IPS-20b (cell line): Measurements from ENCODE around the gene ZNF611.
A peak's percentile ranks its signal among the peaks of the same experiment; 100 is the strongest.
"Not testable (repeated sequence)": the region's sequence is repeated elsewhere in the genome, so short reads cannot be mapped to it uniquely, and the experiment has no call there.

Experiments used
- H3K27ac ChIP-seq: one replicate; pipeline ENCODE4 v1.5.1; 2013; ENCODE audit warnings: low read length
- H3K27me3 ChIP-seq: 2 replicates; pipeline ENCODE4 v1.6.1; 2013; ENCODE audit warnings: mild to moderate bottlenecking, low read length, inconsistent platforms; ENCODE audit not compliant: insufficient read depth
- H3K36me3 ChIP-seq: 2 replicates; pipeline ENCODE4 v1.6.1; 2013; ENCODE audit warnings: low read depth, mild to moderate bottlenecking, inconsistent platforms, low read length, moderate library complexity; ENCODE audit not compliant: insufficient read depth
- H3K4me1 ChIP-seq: 2 replicates; pipeline ENCODE4 v1.6.1; 2013; ENCODE audit warnings: mild to moderate bottlenecking, control low read depth, inconsistent platforms, low read length, moderate library complexity; ENCODE audit not compliant: insufficient read depth
- H3K4me3 ChIP-seq: 2 replicates; pipeline ENCODE4 v1.5.1; 2013; ENCODE audit warnings: mild to moderate bottlenecking, low read length, inconsistent platforms
- H3K9ac ChIP-seq: 2 replicates; pipeline ENCODE4 v1.6.1; 2013; ENCODE audit warnings: low read depth, mild to moderate bottlenecking, inconsistent platforms, low read length, moderate library complexity
- H3K9me3 ChIP-seq: 2 replicates; pipeline ENCODE4 v1.6.1; 2013; ENCODE audit warnings: mild to moderate bottlenecking, low read depth, low read length, inconsistent platforms; ENCODE audit not compliant: insufficient read depth

ZNF611 gene

DNA sequence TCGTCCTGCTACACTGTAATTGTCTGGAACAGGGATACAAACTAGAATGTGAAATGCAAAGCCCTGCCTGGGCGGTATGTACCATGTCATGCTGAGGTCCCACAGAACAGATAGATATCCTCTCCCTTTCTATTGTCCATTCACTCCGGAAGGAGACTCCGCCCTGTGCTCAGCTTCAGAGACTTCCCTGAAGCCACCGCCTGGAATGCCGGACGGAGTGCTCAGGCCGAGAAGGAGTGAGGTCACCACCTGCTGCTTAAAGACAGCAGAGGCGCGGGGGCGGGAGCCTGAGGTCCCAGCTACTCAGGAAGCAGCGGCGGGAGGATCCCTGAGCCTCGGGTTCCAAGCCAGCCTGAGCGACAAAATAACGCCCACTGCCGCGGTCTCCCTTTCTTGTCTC lies 890 bp upstream of the ZNF611 start:
- no peaks in the 10 kb centered on the region for H3K36me3 ChIP-seq
- peak overlapping the region; percentile 76; the same call in 1 of the 2 replicates for H3K9ac ChIP-seq
- peaks cover 6% of the 10 kb centered on the region; the same call in 1 of the 2 replicates for H3K4me1 ChIP-seq
- H3K9me3 ChIP-seq = no peaks in the 10 kb centered on the region
- peak overlapping the region; percentile 79 for H3K27ac ChIP-seq
- no peaks in the 10 kb centered on the region; the same call in 1 of the 2 replicates for H3K27me3 ChIP-seq
- peak overlapping the region; percentile 98; the same call in 1 of the 2 replicates for H3K4me3 ChIP-seq

DNA sequence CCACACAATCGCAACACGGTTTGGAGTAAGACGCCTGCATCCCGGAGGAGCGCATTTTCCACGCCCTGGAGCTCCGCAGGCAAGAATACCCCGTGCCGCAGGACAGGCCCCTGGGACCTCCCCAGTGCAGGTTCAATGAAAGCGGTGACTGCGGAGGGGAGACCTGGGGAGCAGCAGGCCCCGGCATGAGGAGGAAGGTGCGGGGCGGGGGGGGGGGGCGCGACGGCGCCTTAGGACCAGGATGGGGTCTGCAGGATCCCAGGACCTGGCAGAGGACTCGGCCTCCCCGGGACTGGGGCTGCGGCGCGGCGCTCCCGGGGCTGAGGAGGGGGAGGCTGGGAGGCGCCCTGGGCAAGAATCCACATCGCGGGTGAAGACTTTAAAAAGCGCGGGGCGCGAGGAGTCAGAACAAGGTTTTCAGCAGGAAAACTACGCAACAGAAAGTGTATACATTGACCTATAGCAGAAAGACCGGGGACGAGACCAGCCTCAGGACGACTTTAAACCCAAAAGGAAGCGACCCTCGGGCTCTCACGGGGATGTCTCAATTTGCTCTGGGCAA lies 432 bp downstream of the ZNF611 start:
- Histone ChIP-seq H3K27ac (no peak overlapping the region), H3K9ac (peak overlapping the region; percentile 91), H3K27me3 (no peaks in the 10 kb centered on the region; the same call in 1 of the 2 replicates), H3K4me3 (peak overlapping the region; percentile 98), H3K4me1 (peaks cover 6% of the 10 kb centered on the region; the same call in 1 of the 2 replicates), H3K9me3 (no peaks in the 10 kb centered on the region), H3K36me3 (no peaks in the 10 kb centered on the region)

DNA sequence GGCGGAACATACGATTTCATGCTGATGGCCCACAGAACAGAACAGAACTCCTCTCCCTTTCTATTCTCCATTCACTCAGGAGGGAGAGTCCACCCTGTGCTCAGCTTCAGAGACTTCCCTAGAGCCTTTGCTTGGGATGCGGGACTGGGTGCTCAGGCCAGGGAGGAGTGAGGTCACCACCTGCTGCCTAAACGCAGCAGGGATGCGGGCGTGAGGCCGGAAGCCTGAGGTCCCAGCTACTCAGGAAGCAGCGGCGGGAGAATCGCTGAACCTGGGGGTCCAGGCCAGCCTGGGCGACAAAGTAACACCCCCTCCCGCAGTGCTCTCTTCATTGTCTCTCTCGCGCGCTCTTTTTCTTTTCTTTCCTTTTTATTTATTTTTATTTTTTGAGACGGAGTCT lies 8.8 kb downstream of the ZNF611 start:
- not testable (repeated sequence) for H3K4me1 ChIP-seq, H3K27me3 ChIP-seq, H3K9me3 ChIP-seq, H3K4me3 ChIP-seq, H3K9ac ChIP-seq, H3K27ac ChIP-seq
- H3K36me3 ChIP-seq = peaks cover 13% of the 10 kb centered on the region; the same call in 1 of the 2 replicates

DNA sequence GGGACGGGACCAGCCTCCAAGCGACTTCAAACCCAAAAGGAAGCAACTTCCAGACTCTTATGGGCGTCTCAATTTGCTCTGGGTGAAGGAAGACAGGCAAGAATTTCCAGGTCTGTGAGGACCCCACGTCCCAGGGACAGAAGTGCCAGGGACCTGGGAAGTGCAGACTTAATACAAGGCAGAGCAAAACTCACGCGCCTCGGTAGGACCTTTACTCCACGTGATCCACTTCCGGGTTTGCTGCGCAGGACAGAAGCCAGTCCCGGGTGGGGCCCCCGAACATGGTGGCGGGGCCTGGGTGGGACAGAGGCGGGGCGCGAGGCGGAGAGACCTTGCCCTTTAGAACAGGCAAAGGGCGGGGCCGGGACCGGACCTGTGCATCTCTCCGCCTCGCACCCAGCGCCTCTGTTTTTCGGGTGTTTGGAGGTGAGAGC lies 9.3 kb downstream of the ZNF611 start:
- Histone ChIP-seq H3K36me3 (peaks cover 13% of the 10 kb centered on the region; the same call in 1 of the 2 replicates), H3K9me3 (peaks cover 14% of the 10 kb centered on the region; the same call in 1 of the 2 replicates), H3K4me1 (no peaks in the 10 kb centered on the region), H3K9ac (no peak overlapping the region), H3K27me3 (no peaks in the 10 kb centered on the region), H3K27ac (no peak overlapping the region), H3K4me3 (no peak overlapping the region)

DNA sequence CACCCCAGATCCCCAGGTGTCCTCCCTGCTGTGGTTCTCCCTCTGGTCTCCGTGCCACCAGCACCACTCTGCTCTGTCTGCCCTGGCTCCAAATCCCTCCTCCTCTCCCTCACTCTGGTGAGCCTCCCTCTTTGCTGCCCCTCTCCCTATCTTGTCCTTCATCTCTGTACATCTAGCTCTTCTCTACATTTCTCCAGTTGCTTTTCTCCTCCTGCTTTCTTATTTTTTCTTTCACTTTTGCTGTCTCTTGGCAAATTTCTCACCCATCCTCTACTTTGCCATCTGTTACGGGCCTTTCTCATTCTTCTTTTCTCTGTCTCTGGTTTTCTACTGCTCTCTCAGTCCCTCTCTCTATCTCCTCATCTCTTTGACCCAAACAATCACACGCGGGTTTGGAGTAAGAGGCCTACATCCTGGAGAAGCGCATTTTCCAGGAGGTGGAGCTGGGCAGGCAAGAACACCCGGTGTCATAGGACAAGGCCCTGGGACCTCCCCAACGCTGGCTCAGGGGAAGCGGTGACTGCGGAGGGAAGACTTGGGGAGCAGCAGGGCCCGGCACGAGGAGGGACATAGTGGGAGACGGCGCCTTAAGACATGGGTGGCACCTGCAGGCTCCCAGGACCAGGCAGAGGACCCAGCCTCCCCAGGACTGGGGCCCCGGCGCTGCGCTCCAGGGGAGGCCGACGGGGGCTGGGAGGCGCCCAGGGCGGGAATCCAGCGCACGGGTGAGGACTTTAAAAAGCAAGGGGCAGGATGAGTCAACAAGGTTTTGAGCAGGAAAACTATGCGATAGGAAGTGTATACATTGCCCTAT lies 9.9 kb downstream of the ZNF611 start:
- H3K36me3 ChIP-seq = peaks cover 14% of the 10 kb centered on the region; the same call in 1 of the 2 replicates
- H3K27ac ChIP-seq = no peak overlapping the region

DNA sequence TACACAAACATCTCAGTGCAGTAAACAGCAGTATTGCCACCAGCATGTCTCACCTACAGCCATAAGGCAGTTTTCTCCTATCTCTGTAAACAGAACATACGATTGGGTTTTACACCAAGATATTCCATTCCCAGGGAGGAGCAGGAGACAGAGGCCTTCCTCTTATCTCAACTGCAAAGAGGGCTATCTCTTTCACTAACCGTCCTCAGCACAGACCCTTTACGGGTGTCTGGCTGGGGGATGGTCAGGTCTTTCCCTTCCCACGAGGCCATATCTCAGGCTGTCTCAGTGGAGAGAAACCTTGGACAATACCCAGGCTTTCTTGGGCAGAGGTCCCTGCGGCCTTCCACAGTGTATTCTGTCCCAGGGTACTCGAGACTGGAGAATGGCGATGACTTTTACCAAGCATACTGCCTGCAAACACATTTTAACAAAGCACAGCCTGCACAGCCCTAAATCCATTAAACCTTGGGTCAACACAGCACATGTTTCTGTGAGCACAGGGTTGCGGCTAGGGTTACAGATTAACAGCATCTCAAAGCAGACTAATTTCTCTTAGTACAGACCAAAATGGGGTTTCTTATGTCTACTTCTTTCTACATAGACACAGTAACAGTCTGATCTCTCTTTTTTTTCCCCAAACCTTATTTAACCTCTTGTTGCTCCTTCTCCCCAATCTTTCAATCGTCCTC lies 10.8 kb downstream of the ZNF611 start:
- not testable (repeated sequence) for H3K27ac ChIP-seq, H3K27me3 ChIP-seq, H3K9ac ChIP-seq, H3K4me3 ChIP-seq, H3K4me1 ChIP-seq
- peaks cover 23% of the 10 kb centered on the region; the same call in 1 of the 2 replicates for H3K36me3 ChIP-seq
- H3K9me3 ChIP-seq = peaks cover 15% of the 10 kb centered on the region; the same call in 1 of the 2 replicates

More for the DNA sequence above, 9.9 kb downstream of the ZNF611 start:
- no peaks in the 10 kb centered on the region for H3K27me3 ChIP-seq
- peaks cover 15% of the 10 kb centered on the region; the same call in 1 of the 2 replicates for H3K9me3 ChIP-seq
- no peaks in the 10 kb centered on the region for H3K4me1 ChIP-seq
- H3K4me3 ChIP-seq = no peak overlapping the region
- H3K9ac ChIP-seq = no peak overlapping the region

DNA sequence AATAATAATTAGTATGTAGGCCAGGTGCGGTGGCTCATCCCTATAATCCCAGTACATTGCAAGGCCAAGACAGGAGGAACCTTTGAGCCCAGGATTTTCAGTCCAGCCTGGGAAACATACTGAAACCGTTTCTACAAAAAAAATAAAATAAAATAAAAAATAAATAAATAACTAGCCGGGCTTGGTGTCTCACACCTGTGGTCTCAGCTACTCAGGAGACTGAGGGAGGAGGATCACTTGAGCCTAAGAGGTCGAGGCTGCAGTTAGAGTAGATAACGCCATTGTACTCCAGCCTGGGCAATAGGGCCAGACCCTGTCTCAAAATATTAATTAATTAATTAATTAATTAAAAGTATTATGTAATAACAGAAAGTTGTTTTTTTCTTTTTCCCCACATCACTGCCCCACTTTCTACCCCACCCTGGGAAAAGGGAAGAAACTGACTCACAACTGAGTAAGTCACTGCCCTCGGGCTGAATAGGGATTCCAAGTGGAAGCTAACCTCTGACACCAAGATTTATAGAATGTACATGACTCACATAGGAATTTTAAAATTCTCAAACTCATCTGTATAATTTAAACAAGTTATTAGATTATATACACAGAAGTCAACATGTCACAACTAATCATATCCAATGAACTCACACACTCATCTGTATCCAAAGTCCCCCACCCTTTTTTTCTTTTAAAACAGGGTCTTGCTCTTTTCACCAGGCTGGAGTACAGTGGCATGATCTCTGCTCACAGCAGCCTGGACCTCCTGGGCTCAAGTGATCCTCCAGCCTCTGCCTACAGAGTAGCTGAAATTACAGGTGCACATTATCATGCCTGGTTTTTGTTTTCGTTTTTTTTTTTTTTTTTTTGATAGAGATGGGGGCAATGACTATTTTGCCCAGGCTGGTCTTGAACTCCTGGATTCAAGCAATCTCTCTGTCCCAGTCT lies 12.5 kb downstream of the ZNF611 start:
- H3K9ac ChIP-seq = no peak overlapping the region
- peaks cover 5% of the 10 kb centered on the region; the same call in 1 of the 2 replicates for H3K4me1 ChIP-seq
- peaks cover 12% of the 10 kb centered on the region; the same call in 1 of the 2 replicates for H3K27me3 ChIP-seq
- H3K36me3 ChIP-seq = peaks cover 11% of the 10 kb centered on the region; the same call in 1 of the 2 replicates
- H3K27ac ChIP-seq = no peak overlapping the region
- H3K9me3 ChIP-seq = peaks cover 15% of the 10 kb centered on the region; the same call in 1 of the 2 replicates
- H3K4me3 ChIP-seq = no peak overlapping the region

DNA sequence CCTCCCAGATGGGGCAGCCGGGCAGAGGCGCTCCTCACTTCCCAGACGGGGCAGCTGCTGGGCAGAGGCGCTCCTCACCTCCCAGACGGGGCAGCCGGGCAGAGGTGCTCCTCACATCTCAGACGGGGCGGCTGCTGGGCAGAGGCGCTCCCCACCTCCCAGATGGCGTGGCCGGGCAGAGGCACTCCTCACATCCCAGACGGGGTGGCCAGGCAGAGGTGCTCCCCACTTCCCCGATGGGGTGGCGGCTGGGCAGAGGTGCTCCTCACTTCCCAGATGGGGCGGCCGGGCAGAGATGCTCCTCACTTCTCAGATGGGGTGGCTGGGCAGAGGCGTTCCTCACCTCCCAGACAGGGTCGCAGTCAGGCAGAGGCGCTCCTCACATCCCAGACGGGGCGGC lies 14.3 kb downstream of the ZNF611 start:
- H3K27me3 ChIP-seq = peaks cover 21% of the 10 kb centered on the region; the same call in 1 of the 2 replicates
- not testable (repeated sequence) for H3K27ac ChIP-seq, H3K36me3 ChIP-seq, H3K4me3 ChIP-seq, H3K9ac ChIP-seq
- H3K9me3 ChIP-seq = peaks cover 15% of the 10 kb centered on the region; the same call in 1 of the 2 replicates
- H3K4me1 ChIP-seq = peaks cover 19% of the 10 kb centered on the region

DNA sequence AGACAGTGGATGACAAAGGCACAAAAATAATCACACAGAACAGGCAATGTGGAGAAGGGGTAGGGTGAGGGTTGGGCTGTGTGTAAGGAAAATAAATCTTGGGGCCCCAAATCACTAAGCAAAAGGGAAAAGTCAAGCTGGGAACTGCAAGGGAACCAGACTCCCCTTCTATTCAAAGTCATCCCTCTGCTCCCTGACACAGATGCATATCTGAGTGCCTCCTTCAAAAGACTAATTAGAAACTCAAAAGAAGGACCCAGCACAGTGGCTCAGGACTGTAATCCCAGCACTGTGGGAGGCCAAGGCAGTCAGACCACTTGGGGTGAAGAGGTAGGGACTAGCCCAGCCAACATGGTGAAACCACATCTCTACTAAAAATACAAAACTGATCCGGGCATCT lies 18.3 kb downstream of the ZNF611 start:
- H3K9me3 ChIP-seq = peaks cover 11% of the 10 kb centered on the region; the same call in 1 of the 2 replicates
- H3K4me3 ChIP-seq = peak overlapping the region; percentile 46; the same call in 1 of the 2 replicates
- H3K36me3 ChIP-seq = peaks cover 41% of the 10 kb centered on the region
- H3K27me3 ChIP-seq = peaks cover 29% of the 10 kb centered on the region; the same call in 1 of the 2 replicates
- H3K9ac ChIP-seq = no peak overlapping the region
- no peak overlapping the region for H3K27ac ChIP-seq
- peaks cover 22% of the 10 kb centered on the region for H3K4me1 ChIP-seq

DNA sequence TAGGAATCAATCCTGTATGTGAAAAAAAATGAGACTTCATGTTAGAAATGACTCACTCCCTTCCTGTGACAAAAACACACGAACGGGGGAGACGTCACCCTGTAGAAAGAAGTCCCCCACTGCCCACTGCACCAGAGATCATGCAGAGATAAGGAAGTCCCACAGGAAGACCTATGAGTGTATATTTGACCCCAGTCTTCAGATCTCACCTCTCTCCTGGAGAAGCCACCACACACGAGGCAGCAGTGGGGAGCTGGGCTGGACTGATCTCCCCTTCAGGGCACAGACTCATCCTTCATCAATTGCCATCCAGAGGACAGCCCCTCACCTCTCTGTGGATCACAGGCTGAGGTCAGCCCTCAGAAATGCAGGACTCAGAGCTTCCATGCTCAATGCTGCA lies 18.9 kb downstream of the ZNF611 start:
- H3K9me3 ChIP-seq, H3K27ac ChIP-seq: not testable (repeated sequence)
- Histone ChIP-seq H3K27me3 (peaks cover 29% of the 10 kb centered on the region; the same call in 1 of the 2 replicates), H3K4me3 (peak overlapping the region; percentile 46; the same call in 1 of the 2 replicates), H3K36me3 (peaks cover 48% of the 10 kb centered on the region), H3K9ac (peak overlapping the region; percentile 41; the same call in 1 of the 2 replicates), H3K4me1 (peaks cover 22% of the 10 kb centered on the region)
